HepG2 (cell line): ENCODE results near the gene FAM171A2. TPM values are rescaled to one million over a fixed set of nuclear protein-coding genes. Genes with fewer than 3 reads are reported as not detected.

Experiments used
- ATAC-seq: fragments of 200-7000 bp; cut with Tn5 transposase; 3 replicates; pipeline ENCODE4 v1.9.1; 2020; ENCODE audit warnings: mild to moderate bottlenecking, moderate library complexity
- BruUV-seq: library from RNA; stranded (reverse); fragments of 400-500 nt; replicated peaks from 2 replicates; lab custom pipeline; 2021; lab: Mats Ljungman, UMichigan
- CTCF ChIA-PET: fragments of 300-600 bp; formaldehyde crosslinking; extraction: SDS; loops from one replicate; lab custom pipeline; 2021; ENCODE audit warnings: low total read pairs, inconsistent platforms, low intra/inter-chr PET ratio; lab: Yijun Ruan, JAX
- POLR2A ChIA-PET: fragments of 350-600 bp; sonication (Branson Sonifier 250); formaldehyde crosslinking; loops from one replicate; lab custom pipeline; 2020; ENCODE audit warnings: antibody characterized with exemption, inconsistent platforms; lab: Yijun Ruan, JAX
- DNase-seq: peaks from one replicate; pipeline ENCODE4 v3.0.0-alpha.2; 2015; ENCODE audit warnings: low spot score
- FAIRE-seq: peaks from 3 replicates; lab custom pipeline; 2011; peaks lifted over from hg19 to GRCh38; lab: Jason Lieb, UNC
- H2AFZ ChIP-seq: one replicate; pipeline ENCODE4 v1.6.1; 2011; ENCODE audit warnings: low read length, inconsistent platforms
- H3K27ac ChIP-seq: fragments of 300-600 bp; 3 replicates; pipeline ENCODE4 v1.8.0; 2011; ENCODE audit warnings: mixed run types, mild to moderate bottlenecking, mixed read lengths, low read length, inconsistent platforms; ENCODE audit not compliant: insufficient read depth; ENCODE audit errors: extremely low read length
- H3K27me3 ChIP-seq, 2 experiments: fragments of 200-600 bp in 1 of 2; 2 replicates in 1 of 2; 3 replicates in 1 of 2; pipeline versions ENCODE4 v1.6.0 to v1.8.0; 2011; ENCODE audit warnings: low read length in 2 of 2, mild to moderate bottlenecking in 2 of 2, moderate library complexity in 2 of 2, inconsistent platforms in 1 of 2; ENCODE audit not compliant: insufficient read depth in 2 of 2, control insufficient read depth in 1 of 2
- H3K36me3 ChIP-seq, 2 experiments: fragments of 200-600 bp in 1 of 2; replicated peaks in 1 of 2; 2 replicates in 1 of 2; 3 replicates in 1 of 2; pipeline versions ENCODE4 v1.5.1 to v1.8.0; 2011; ENCODE audit warnings: low read length in 2 of 2, inconsistent platforms in 1 of 2; ENCODE audit not compliant: insufficient read depth in 2 of 2, control insufficient read depth in 1 of 2
- H3K4me1 ChIP-seq: 2 replicates; pipeline ENCODE4 v1.5.1; 2012; ENCODE audit warnings: low read length, inconsistent platforms; ENCODE audit not compliant: insufficient read depth
- H3K4me2 ChIP-seq: 2 replicates; pipeline ENCODE4 v1.6.0; 2011; ENCODE audit warnings: low read depth, low read length, inconsistent platforms
- H3K4me3 ChIP-seq, 3 experiments: fragments of 200-600 bp in 1 of 3; sonication (generic), shearing (Covaris generic) in 1 of 3; replicated peaks in 1 of 3; 2 replicates each; pipeline ENCODE4 v1.5.1; 2011 to 2016; ENCODE audit warnings: low read length in 3 of 3, inconsistent platforms in 2 of 3, low read depth in 2 of 3, mild to moderate bottlenecking in 2 of 3, control low read depth in 1 of 3, mixed read lengths in 1 of 3; ENCODE audit not compliant: insufficient read depth in 1 of 3
- H3K79me2 ChIP-seq: one replicate; pipeline ENCODE4 v1.6.1; 2011; ENCODE audit warnings: low read length, inconsistent platforms; ENCODE audit not compliant: insufficient read depth
- H3K9ac ChIP-seq: 2 replicates; pipeline ENCODE4 v1.6.0; 2011; ENCODE audit warnings: mild to moderate bottlenecking, low read depth, low read length, inconsistent platforms; ENCODE audit not compliant: insufficient read depth
- H3K9me3 ChIP-seq: 2 replicates; pipeline ENCODE4 v1.5.1; 2012; ENCODE audit warnings: mild to moderate bottlenecking, low read length
- H4K20me1 ChIP-seq: 2 replicates; pipeline ENCODE4 v1.6.0; 2011; ENCODE audit warnings: inconsistent platforms, mild to moderate bottlenecking, low read length, moderate library complexity; ENCODE audit not compliant: insufficient read depth
- BRD4 ChIP-seq: sonication (generic); formaldehyde crosslinking; IDR thresholded peaks from 2 replicates; pipeline ENCODE4 v1.4.0; 2020; ENCODE audit warnings: missing genetic modification reagents
- ELF3 ChIP-seq: IDR thresholded peaks from 2 replicates; pipeline ENCODE4 v1.6.1; 2016; ENCODE audit warnings: missing genetic modification reagents, missing compliant biosample characterization
- FOXO1 ChIP-seq: sonication (generic); formaldehyde crosslinking; IDR thresholded peaks from 2 replicates; pipeline ENCODE4 v1.4.0; 2020; ENCODE audit warnings: missing genetic modification reagents
- GATA4 ChIP-seq: sonication (generic); IDR thresholded peaks from 2 replicates; pipeline ENCODE4 v1.6.1; 2016; ENCODE audit warnings: antibody characterized with exemption, low read depth, borderline replicate concordance
- HCFC1 ChIP-seq: fragments of 150-350 bp; IDR thresholded peaks from 2 replicates; pipeline ENCODE4 v1.6.1; 2014; ENCODE audit warnings: low read depth, low read length
- JUN ChIP-seq: sonication (generic); formaldehyde crosslinking; IDR thresholded peaks from 2 replicates; pipeline ENCODE4 v1.4.0; 2020; ENCODE audit warnings: mild to moderate bottlenecking, missing genetic modification reagents
- NR2C2 ChIP-seq: sonication (generic); formaldehyde crosslinking; IDR thresholded peaks from 2 replicates; pipeline ENCODE4 v1.4.0; 2020; ENCODE audit warnings: missing genetic modification reagents, mild to moderate bottlenecking, moderate library complexity, borderline replicate concordance
- SAFB2 ChIP-seq: sonication (generic); formaldehyde crosslinking; IDR thresholded peaks from 2 replicates; pipeline ENCODE4 v1.5.1; 2020; ENCODE audit warnings: missing genetic modification reagents, low read depth, mild to moderate bottlenecking, borderline replicate concordance
- U2AF2 ChIP-seq: fragments of 200-400 bp; formaldehyde crosslinking; IDR thresholded peaks from 2 replicates; pipeline ENCODE4 v1.6.1; 2017; ENCODE audit warnings: low read depth, mild to moderate bottlenecking, low read length
- ZFYVE20 ChIP-seq: sonication (generic); formaldehyde crosslinking; IDR thresholded peaks from 2 replicates; pipeline ENCODE4 v1.8.0; 2023; ENCODE audit warnings: low read depth, mild to moderate bottlenecking, moderate library complexity, missing genetic modification reagents, borderline replicate concordance
- ZNF251 ChIP-seq: sonication (generic); formaldehyde crosslinking; IDR thresholded peaks from 2 replicates; pipeline ENCODE4 v1.9.0; 2021; ENCODE audit warnings: mild to moderate bottlenecking, missing genetic modification reagents
- ZNF33B ChIP-seq: sonication (generic); formaldehyde crosslinking; IDR thresholded peaks from 2 replicates; pipeline ENCODE4 v1.5.1; 2020; ENCODE audit warnings: mild to moderate bottlenecking, missing genetic modification reagents
- ZSCAN20 ChIP-seq: sonication (generic); formaldehyde crosslinking; IDR thresholded peaks from 2 replicates; pipeline ENCODE4 v1.4.0; 2020; ENCODE audit warnings: missing genetic modification reagents, mild to moderate bottlenecking, borderline replicate concordance
- WGBS: methylation state at CpG from one replicate; pipeline ENCODE4 v1.1.6; 2017; ENCODE audit warnings: low lambda C conversion rate; 5-methylcytosine and 5-hydroxymethylcytosine counted together
- in situ Hi-C: cut with HindIII; loops from 2 replicates; pipeline ENCODE4 v1.10.0; 2017; ENCODE audit warnings: low pct_unique_long_range_greater_than_20kb; ENCODE audit not compliant: extremely low pct_ligation_motif_present
- intact Hi-C: fragments of 100-400 bp; cut with micrococcal nuclease; formaldehyde crosslinking; loops from one replicate; pipeline ENCODE4 v1.10.0; 2022; ENCODE audit not compliant: unreplicated experiment
- polyA plus RNA-seq, 8 experiments: library from polyadenylated mRNA; depleted of rRNA in 3 of 8; stranded (reverse) in 7 of 8; unstranded in 1 of 8; fragments of >200 nt; fragmentation: Illumina TruSeq in 4 of 8; extraction: Trizol in 4 of 8; gene quantifications; 2 replicates each; pipeline versions ENCODE4 v1.2.1 to v1.2.3, GENCODE V29; 2011 to 2016; ENCODE audit warnings: low read depth in 4 of 8, missing spikeins in 1 of 8, mixed read lengths in 1 of 8; ENCODE audit not compliant: insufficient read depth in 1 of 8
- total RNA-seq, 5 experiments: library from RNA; depleted of rRNA; stranded (reverse); fragments of >200 nt; fragmentation: Illumina TruSeq; extraction: Trizol; gene quantifications; 2 replicates each; pipeline ENCODE4 v1.2.3, GENCODE V29; 2016; ENCODE audit warnings: low read depth in 1 of 5
- TF ChIP-seq, protein P1 (sequence below): sonication (generic); formaldehyde crosslinking; IDR thresholded peaks from 2 replicates; pipeline ENCODE4 v1.4.0; 2020; ENCODE audit warnings: mild to moderate bottlenecking, missing genetic modification reagents
- TF ChIP-seq, protein P2 (sequence below): sonication (generic); formaldehyde crosslinking; IDR thresholded peaks from 2 replicates; pipeline ENCODE4 v1.4.0; 2020; ENCODE audit warnings: mild to moderate bottlenecking, missing genetic modification reagents
- TF ChIP-seq, protein P3 (sequence below): IDR thresholded peaks from 2 replicates; pipeline ENCODE4 v1.4.0; 2020; ENCODE audit warnings: mild to moderate bottlenecking, missing genetic modification reagents

The FAM171A2 gene
- total and polyA plus RNA-seq, 2 of the 13 experiments (the other 11 are each of a cell fraction or from before 2014, with no cell fraction given), result 1.8 to 3.6 TPM

DNA sequence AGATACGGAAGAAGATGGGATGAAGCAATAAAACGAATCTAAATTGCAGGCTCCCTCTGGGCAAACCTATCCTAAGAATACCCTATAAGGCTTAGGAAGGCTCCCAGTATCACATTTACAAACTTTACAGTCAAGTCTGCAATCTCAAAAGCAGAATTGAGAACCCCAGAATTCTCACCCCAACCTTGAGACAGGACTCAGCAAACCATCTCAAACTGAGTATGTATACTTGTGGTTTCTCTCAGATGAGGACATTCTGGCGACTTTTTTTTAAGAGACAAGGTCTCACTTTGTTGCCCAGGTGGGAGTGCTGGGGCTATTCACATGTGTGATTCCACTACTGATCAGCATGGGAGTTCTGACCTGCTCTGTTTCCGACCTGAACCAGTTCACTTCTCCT lies 45.1 kb upstream of the FAM171A2 start:
- CTCF ChIA-PET, result no interaction called here
- in situ Hi-C loops, result no loop called here

More for the DNA sequence above, 45.1 kb upstream of the FAM171A2 start:
- no peaks in the 10 kb centered on the region for H3K27me3 ChIP-seq
- no peaks in the 10 kb centered on the region for H4K20me1 ChIP-seq
- no peak overlapping the region for H3K27ac ChIP-seq
- BruUV-seq, result no TSS peak
- no peak for FAIRE-seq
- TF ChIP-seq ZNF251 (CRISPR knock-in tag), result no peak
- no peak for TF ChIP-seq HCFC1
- TF ChIP-seq, protein P1, sequence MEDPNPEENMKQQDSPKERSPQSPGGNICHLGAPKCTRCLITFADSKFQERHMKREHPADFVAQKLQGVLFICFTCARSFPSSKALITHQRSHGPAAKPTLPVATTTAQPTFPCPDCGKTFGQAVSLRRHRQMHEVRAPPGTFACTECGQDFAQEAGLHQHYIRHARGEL, result no peak
- TF ChIP-seq ZNF33B, result no peak
- TF ChIP-seq JUN (CRISPR knock-in tag), result no peak
- no peak for TF ChIP-seq SAFB2
- TF ChIP-seq ZSCAN20 (CRISPR knock-in tag), result no peak
- TF ChIP-seq U2AF2, result no peak
- TF ChIP-seq FOXO1, result no peak
- TF ChIP-seq, protein P2, sequence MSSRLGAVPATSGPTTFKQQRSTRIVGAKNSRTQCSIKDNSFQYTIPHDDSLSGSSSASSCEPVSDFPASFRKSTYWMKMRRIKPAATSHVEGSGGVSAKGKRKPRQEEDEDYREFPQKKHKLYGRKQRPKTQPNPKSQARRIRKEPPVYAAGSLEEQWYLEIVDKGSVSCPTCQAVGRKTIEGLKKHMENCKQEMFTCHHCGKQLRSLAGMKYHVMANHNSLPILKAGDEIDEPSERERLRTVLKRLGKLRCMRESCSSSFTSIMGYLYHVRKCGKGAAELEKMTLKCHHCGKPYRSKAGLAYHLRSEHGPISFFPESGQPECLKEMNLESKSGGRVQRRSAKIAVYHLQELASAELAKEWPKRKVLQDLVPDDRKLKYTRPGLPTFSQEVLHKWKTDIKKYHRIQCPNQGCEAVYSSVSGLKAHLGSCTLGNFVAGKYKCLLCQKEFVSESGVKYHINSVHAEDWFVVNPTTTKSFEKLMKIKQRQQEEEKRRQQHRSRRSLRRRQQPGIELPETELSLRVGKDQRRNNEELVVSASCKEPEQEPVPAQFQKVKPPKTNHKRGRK (CRISPR knock-in tag), result no peak
- no peak for TF ChIP-seq ZFYVE20
- no peak for TF ChIP-seq GATA4
- TF ChIP-seq ELF3 (CRISPR knock-in tag), result no peak
- no peak for TF ChIP-seq BRD4 (CRISPR knock-in tag)
- TF ChIP-seq, protein P3, sequence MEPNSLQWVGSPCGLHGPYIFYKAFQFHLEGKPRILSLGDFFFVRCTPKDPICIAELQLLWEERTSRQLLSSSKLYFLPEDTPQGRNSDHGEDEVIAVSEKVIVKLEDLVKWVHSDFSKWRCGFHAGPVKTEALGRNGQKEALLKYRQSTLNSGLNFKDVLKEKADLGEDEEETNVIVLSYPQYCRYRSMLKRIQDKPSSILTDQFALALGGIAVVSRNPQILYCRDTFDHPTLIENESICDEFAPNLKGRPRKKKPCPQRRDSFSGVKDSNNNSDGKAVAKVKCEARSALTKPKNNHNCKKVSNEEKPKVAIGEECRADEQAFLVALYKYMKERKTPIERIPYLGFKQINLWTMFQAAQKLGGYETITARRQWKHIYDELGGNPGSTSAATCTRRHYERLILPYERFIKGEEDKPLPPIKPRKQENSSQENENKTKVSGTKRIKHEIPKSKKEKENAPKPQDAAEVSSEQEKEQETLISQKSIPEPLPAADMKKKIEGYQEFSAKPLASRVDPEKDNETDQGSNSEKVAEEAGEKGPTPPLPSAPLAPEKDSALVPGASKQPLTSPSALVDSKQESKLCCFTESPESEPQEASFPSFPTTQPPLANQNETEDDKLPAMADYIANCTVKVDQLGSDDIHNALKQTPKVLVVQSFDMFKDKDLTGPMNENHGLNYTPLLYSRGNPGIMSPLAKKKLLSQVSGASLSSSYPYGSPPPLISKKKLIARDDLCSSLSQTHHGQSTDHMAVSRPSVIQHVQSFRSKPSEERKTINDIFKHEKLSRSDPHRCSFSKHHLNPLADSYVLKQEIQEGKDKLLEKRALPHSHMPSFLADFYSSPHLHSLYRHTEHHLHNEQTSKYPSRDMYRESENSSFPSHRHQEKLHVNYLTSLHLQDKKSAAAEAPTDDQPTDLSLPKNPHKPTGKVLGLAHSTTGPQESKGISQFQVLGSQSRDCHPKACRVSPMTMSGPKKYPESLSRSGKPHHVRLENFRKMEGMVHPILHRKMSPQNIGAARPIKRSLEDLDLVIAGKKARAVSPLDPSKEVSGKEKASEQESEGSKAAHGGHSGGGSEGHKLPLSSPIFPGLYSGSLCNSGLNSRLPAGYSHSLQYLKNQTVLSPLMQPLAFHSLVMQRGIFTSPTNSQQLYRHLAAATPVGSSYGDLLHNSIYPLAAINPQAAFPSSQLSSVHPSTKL (CRISPR knock-in tag), result no peak
- TF ChIP-seq NR2C2 (CRISPR knock-in tag), result no peak
- TF ChIP-seq, all 625 proteins: peak for 0
- H3K4me3 ChIP-seq, result no peak overlapping the region
- no peaks in the 10 kb centered on the region for H3K4me1 ChIP-seq
- ATAC-seq (no peak), DNase-seq (no peak)
- H3K36me3 ChIP-seq, result peaks cover 0 to 15% of the 10 kb centered on the region in 2 experiments; a peak in 4 of 5 replicates
- POLR2A ChIA-PET, result no interaction called here
- no peak overlapping the region for H2AFZ ChIP-seq
- WGBS, result 94% methylated on average over 4 of the region's 4 CpGs
- H3K9ac ChIP-seq, result no peak overlapping the region
- H3K4me2 ChIP-seq, result no peak overlapping the region
- no peaks in the 10 kb centered on the region for H3K9me3 ChIP-seq
- no peaks in the 10 kb centered on the region for H3K79me2 ChIP-seq
- intact Hi-C loops, result no loop called here
